ENCODE results near the gene SLC35F3.

Gene SLC35F3

GRCh38 chr1:234039603-234040002 is 135.1 kb downstream of the SLC35F3 start:
- H3K27me3 ChIP-seq (ENCODE audit: control insufficient read depth, low read length) = no peaks in the 10 kb centered on the region
- no peak overlapping the region for H3K27ac ChIP-seq (ENCODE audit: low read depth, low read length)
- H3K36me3 ChIP-seq (ENCODE audit: control insufficient read depth, low read length) = no peaks in the 10 kb centered on the region
- H3K79me2 ChIP-seq (ENCODE audit: control insufficient read depth, low read length) = no peaks in the 10 kb centered on the region
- no peaks in the 10 kb centered on the region for H4K20me1 ChIP-seq (ENCODE audit: control insufficient read depth, insufficient read depth, low read depth, low read length)
- H3K9me2 ChIP-seq (replicated peaks; ENCODE audit: control insufficient read depth, low read length) = no peaks in the 10 kb centered on the region
- no peaks in the 10 kb centered on the region for H3F3A ChIP-seq (ENCODE audit: control insufficient read depth, insufficient read depth)
- no peak overlapping the region for H3K4me2 ChIP-seq (ENCODE audit: low read length)
- no peaks in the 10 kb centered on the region for H3K9me3 ChIP-seq (ENCODE audit: control insufficient read depth, insufficient read depth, low read length)
- no peaks in the 10 kb centered on the region for H3K4me1 ChIP-seq (ENCODE audit: control insufficient read depth, low read length)
- TF ChIP-seq CTCF (IDR thresholded peaks at IDR 0.05; ENCODE audit: low read depth, low read length, poor library complexity, severe bottlenecking) = no peak
- no peak for TF ChIP-seq EZH2phosphoT487 (IDR thresholded peaks at IDR 0.05; ENCODE audit: borderline replicate concordance, low read length)
- H3K4me3 ChIP-seq (ENCODE audit: low read length) = no peak overlapping the region

DNA sequence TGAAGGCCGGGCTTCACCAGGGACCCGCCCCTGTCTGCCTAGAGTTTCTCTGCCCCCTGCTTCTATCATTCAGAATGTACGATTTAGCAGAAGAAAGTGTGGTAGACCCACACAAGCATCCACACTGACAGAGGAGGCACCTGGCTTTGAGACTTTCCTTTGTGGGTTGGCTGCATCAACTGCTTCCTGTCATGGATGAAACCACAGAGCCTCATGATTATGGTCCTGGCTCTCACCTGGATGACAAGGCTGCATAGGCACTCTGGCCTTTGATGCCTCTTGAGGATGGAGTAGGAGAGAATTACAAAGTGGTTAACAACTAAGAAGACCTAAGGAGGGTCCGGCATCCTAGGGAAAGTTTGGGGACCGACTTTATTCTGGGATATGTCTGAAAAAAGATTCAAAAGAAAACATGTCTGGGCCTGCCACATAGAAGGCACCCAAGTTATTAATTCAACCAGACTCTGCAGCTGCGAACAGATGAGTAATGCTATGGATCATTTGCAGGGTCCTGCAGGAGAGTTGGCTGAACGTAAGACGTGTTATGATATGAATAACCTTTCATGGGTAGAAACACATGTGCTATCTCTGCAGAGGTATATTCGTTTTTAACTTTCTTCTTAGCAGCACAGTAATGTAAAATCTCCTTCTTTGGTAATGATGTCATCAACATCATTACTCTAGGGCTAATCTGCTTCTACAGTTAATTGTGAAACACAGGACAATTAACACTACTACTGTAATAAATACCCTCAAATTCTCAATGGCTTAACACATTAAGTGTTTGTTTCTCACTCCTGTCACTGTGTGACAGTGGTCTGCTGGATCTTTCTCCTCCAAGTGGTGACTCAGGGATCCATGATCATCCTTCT is 136.2 kb downstream of the SLC35F3 start:
- no peaks in the 10 kb centered on the region for H3K27me3 ChIP-seq (ENCODE audit: control insufficient read depth, low read length)
- no peaks in the 10 kb centered on the region for H3K79me2 ChIP-seq (ENCODE audit: control insufficient read depth, low read length)
- no peak overlapping the region for H3K4me2 ChIP-seq (ENCODE audit: low read length)
- H3K9me3 ChIP-seq (ENCODE audit: control insufficient read depth, insufficient read depth, low read length) = no peaks in the 10 kb centered on the region
- no peak overlapping the region for H3K4me3 ChIP-seq (ENCODE audit: low read length)
- H4K20me1 ChIP-seq (ENCODE audit: control insufficient read depth, insufficient read depth, low read depth, low read length) = no peaks in the 10 kb centered on the region
- H3F3A ChIP-seq (ENCODE audit: control insufficient read depth, insufficient read depth) = no peaks in the 10 kb centered on the region
- no peak for TF ChIP-seq CTCF (IDR thresholded peaks at IDR 0.05; ENCODE audit: low read depth, low read length, poor library complexity, severe bottlenecking)
- no peak for TF ChIP-seq EZH2phosphoT487 (IDR thresholded peaks at IDR 0.05; ENCODE audit: borderline replicate concordance, low read length)
- no peaks in the 10 kb centered on the region for H3K36me3 ChIP-seq (ENCODE audit: control insufficient read depth, low read length)
- H3K4me1 ChIP-seq (ENCODE audit: control insufficient read depth, low read length) = no peaks in the 10 kb centered on the region
- H3K27ac ChIP-seq (ENCODE audit: low read depth, low read length) = no peak overlapping the region
- no peaks in the 10 kb centered on the region for H3K9me2 ChIP-seq (replicated peaks; ENCODE audit: control insufficient read depth, low read length)

DNA sequence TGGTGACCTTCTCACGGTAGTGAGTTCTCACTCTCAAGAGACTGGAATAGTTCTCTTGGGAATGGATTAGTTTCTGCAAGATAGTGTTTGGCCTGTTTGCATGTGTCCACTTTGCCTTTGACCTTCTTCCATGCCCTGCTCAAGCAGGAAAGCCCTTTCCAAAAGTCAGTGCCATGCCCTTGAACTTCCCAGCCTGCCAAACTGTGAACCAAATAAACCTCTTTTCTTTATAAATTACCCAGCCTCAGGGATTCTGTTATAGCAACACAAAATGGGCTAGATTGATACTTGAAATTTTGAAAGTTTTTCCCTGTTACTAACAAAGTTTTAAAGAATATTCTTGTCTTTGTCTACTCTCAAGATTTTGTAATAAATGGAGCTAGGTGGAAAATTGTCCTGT is 139.6 kb downstream of the SLC35F3 start:
- H4K20me1 ChIP-seq (ENCODE audit: control insufficient read depth, insufficient read depth, low read depth, low read length) = no peaks in the 10 kb centered on the region
- H3K9me2 ChIP-seq (replicated peaks; ENCODE audit: control insufficient read depth, low read length) = no peaks in the 10 kb centered on the region
- H3K27me3 ChIP-seq (ENCODE audit: control insufficient read depth, low read length) = no peaks in the 10 kb centered on the region
- H3K9me3 ChIP-seq (ENCODE audit: control insufficient read depth, insufficient read depth, low read length) = no peaks in the 10 kb centered on the region
- no peak overlapping the region for H3K4me2 ChIP-seq (ENCODE audit: low read length)
- H3K79me2 ChIP-seq (ENCODE audit: control insufficient read depth, low read length) = no peaks in the 10 kb centered on the region
- H3K36me3 ChIP-seq (ENCODE audit: control insufficient read depth, low read length) = no peaks in the 10 kb centered on the region
- no peaks in the 10 kb centered on the region for H3F3A ChIP-seq (ENCODE audit: control insufficient read depth, insufficient read depth)
- TF ChIP-seq CTCF (IDR thresholded peaks at IDR 0.05; ENCODE audit: low read depth, low read length, poor library complexity, severe bottlenecking) (no peak), EZH2phosphoT487 (IDR thresholded peaks at IDR 0.05; ENCODE audit: borderline replicate concordance, low read length) (no peak)
- H3K4me1 ChIP-seq (ENCODE audit: control insufficient read depth, low read length) = no peaks in the 10 kb centered on the region
- no peak overlapping the region for H3K4me3 ChIP-seq (ENCODE audit: low read length)
- H3K27ac ChIP-seq (ENCODE audit: low read depth, low read length) = no peak overlapping the region
